ENCODE results near the gene PREP. TPM values are rescaled to one million over a fixed set of nuclear protein-coding genes. Genes with fewer than 3 reads are reported as not detected.

The PREP gene
- polyA plus RNA-seq, 1 of the 3 experiments (the other 2 are of a cell fraction): 20.9 TPM

GRCh38 chr6:105279463-105279862 lies 123.4 kb downstream of the PREP start:
- no peaks in the 10 kb centered on the region for H3K27me3 ChIP-seq (ENCODE audit: insufficient read depth)
- H3K4me1 ChIP-seq (ENCODE audit: control insufficient read depth in 1 of 2, insufficient read depth in 2 of 2, low read depth in 1 of 2, low read length in 1 of 2): peaks cover 0 to 24% of the 10 kb centered on the region in 2 experiments; a peak in 2 of 4 replicates
- ChIA-PET POLR2A (no interaction called here), CTCF (interaction anchor here (1.0 kb wide), 1 partner anchor 15 kb away, joined by 3 read pairs; no protein-coding TSS in a partner anchor)
- H3K9me3 ChIP-seq: no peaks in the 10 kb centered on the region
- no peak overlapping the region for H3K27ac ChIP-seq (ENCODE audit: low read depth in 2 of 2, low read length in 1 of 2)
- H4K20me1 ChIP-seq (ENCODE audit: insufficient read depth): no peaks in the 10 kb centered on the region
- H3K4me2 ChIP-seq: no peak overlapping the region
- peaks cover 44 to 57% of the 10 kb centered on the region in 2 experiments for H3K36me3 ChIP-seq (replicated peaks in 1 of 2; ENCODE audit: control insufficient read depth in 1 of 2, insufficient read depth in 2 of 2, low read length in 1 of 2)
- H3K4me3 ChIP-seq (ENCODE audit: low read depth in 2 of 2, low read length in 1 of 2): no peak overlapping the region
- no peaks in the 10 kb centered on the region for H3F3A ChIP-seq (replicated peaks; ENCODE audit: insufficient read depth)
- TF ChIP-seq YY1 (IDR thresholded peaks at IDR 0.05; ENCODE audit: low read depth) (no peak), SIN3A (IDR thresholded peaks at IDR 0.05; ENCODE audit: borderline replicate concordance, low read depth, low read length) (no peak), TEAD4 (IDR thresholded peaks at IDR 0.05; ENCODE audit: borderline replicate concordance, insufficient read depth) (no peak), CHD2 (IDR thresholded peaks at IDR 0.05; ENCODE audit: low read length, partially characterized antibody) (no peak), IRF3 (IDR thresholded peaks at IDR 0.05; ENCODE audit: low read depth, low read length) (no peak), PBX3 (IDR thresholded peaks at IDR 0.05) (no peak), JUND (IDR thresholded peaks at IDR 0.05) (no peak), RFX5 (IDR thresholded peaks at IDR 0.05; ENCODE audit: low read length) (no peak), SMC3 (IDR thresholded peaks at IDR 0.05; ENCODE audit: low read depth, low read length) (no peak), ELF1 (IDR thresholded peaks at IDR 0.05) (no peak), FOSL2 (IDR thresholded peaks at IDR 0.05; ENCODE audit: borderline replicate concordance, low read depth) (no peak), EZH2phosphoT487 (IDR thresholded peaks at IDR 0.05; ENCODE audit: borderline replicate concordance, low read depth) (no peak), MAX (IDR thresholded peaks at IDR 0.05; ENCODE audit: low read depth) (no peak), RAD21 (IDR thresholded peaks at IDR 0.05; ENCODE audit: low read length) (no peak), MXI1 (IDR thresholded peaks at IDR 0.05; ENCODE audit: low read depth, low read length) (no peak), NFIC (IDR thresholded peaks at IDR 0.05; ENCODE audit: borderline replicate concordance) (no peak), RCOR1 (IDR thresholded peaks at IDR 0.05; ENCODE audit: low read length) (no peak), TCF12 (IDR thresholded peaks at IDR 0.05) (no peak), GATA2 (CRISPR knock-in tag; IDR thresholded peaks at IDR 0.05) (no peak)
- no peaks in the 10 kb centered on the region for H3K79me2 ChIP-seq (ENCODE audit: insufficient read depth)
- no peak overlapping the region for H3K9ac ChIP-seq
- no peak overlapping the region for H2AFZ ChIP-seq (ENCODE audit: low read depth)
- DNase-seq: no peak
- WGBS (ENCODE audit: low lambda C conversion rate): 93% methylated on average over 3 of the region's 3 CpGs
- no peaks in the 10 kb centered on the region for H3K9me2 ChIP-seq

Measured in SK-N-SH (cell line).